Smooth muscle cell (in vitro differentiated cells): ENCODE results near the gene PCCB. TPM values are rescaled to one million over a fixed set of nuclear protein-coding genes. Genes with fewer than 3 reads are reported as not detected.

ENCODE experiments used
- DNase-seq: peaks from one replicate; lab custom pipeline; 2025; ENCODE audit not compliant: unreplicated experiment; lab: John Stamatoyannopoulos, UW
- H2AFZ ChIP-seq: fragments of 200-600 bp; sonication (generic); 2 replicates; pipeline ENCODE4 v1.6.0; 2016; ENCODE audit warnings: antibody characterized with exemption, low read depth, mild to moderate bottlenecking
- H3F3A ChIP-seq: fragments of 200-600 bp; sonication (generic); 2 replicates; pipeline ENCODE4 v1.6.0; 2017; ENCODE audit warnings: antibody characterized with exemption, low read depth
- H3K27ac ChIP-seq: fragments of 200-600 bp; sonication (generic); 2 replicates; pipeline ENCODE4 v1.5.1; 2016; ENCODE audit warnings: low read depth, mild to moderate bottlenecking
- H3K27me3 ChIP-seq: fragments of 200-600 bp; sonication (generic); 2 replicates; pipeline ENCODE4 v1.6.1; 2016; ENCODE audit warnings: low read depth, mild to moderate bottlenecking
- H3K36me3 ChIP-seq: fragments of 200-600 bp; sonication (generic); 2 replicates; pipeline ENCODE4 v1.5.1; 2016; ENCODE audit warnings: low read depth
- H3K4me1 ChIP-seq: fragments of 200-600 bp; sonication (generic); 2 replicates; pipeline ENCODE4 v1.5.1; 2016; ENCODE audit warnings: low read depth
- H3K4me2 ChIP-seq: fragments of 200-600 bp; sonication (generic); 2 replicates; pipeline ENCODE4 v1.6.0; 2016; ENCODE audit warnings: mild to moderate bottlenecking
- H3K4me3 ChIP-seq: fragments of 200-600 bp; sonication (generic); 2 replicates; pipeline ENCODE4 v1.5.1; 2016; ENCODE audit warnings: mild to moderate bottlenecking
- H3K79me2 ChIP-seq: fragments of 200-600 bp; sonication (generic); 2 replicates; pipeline ENCODE4 v1.6.0; 2016; ENCODE audit warnings: low read depth, mild to moderate bottlenecking
- H3K9ac ChIP-seq: fragments of 200-600 bp; sonication (generic); 2 replicates; pipeline ENCODE4 v1.6.0; 2016; ENCODE audit warnings: low read depth
- H3K9me3 ChIP-seq: fragments of 200-600 bp; sonication (generic); replicated peaks from 2 replicates; pipeline ENCODE4 v1.5.1; 2016; ENCODE audit warnings: low read depth
- H4K20me1 ChIP-seq: fragments of 200-600 bp; sonication (generic); 2 replicates; pipeline ENCODE4 v1.6.0; 2016; ENCODE audit warnings: low read depth
- WGBS: methylation state at CpG from one replicate; pipeline ENCODE4 v1.1.7; 2016; ENCODE audit warnings: low lambda C conversion rate; 5-methylcytosine and 5-hydroxymethylcytosine counted together
- polyA plus RNA-seq: library from polyadenylated mRNA; unstranded; fragments of >200 nt; fragmentation: Nextera tagmentation; extraction: Ambion mirVana; gene quantifications from 2 replicates; pipeline ENCODE4 v1.2.1, GENCODE V29; 2016
- total RNA-seq: library from RNA; depleted of rRNA; stranded (reverse); fragments of >200 nt; gene quantifications from 2 replicates; pipeline ENCODE4 v1.2.3, GENCODE V29; 2014
- TF ChIP-seq, protein P1 (sequence below): fragments of 200-600 bp; sonication (generic); IDR thresholded peaks from 2 replicates; pipeline ENCODE4 v1.5.1; 2017; ENCODE audit warnings: borderline replicate concordance, mild to moderate bottlenecking, antibody characterized with exemption; ENCODE audit not compliant: insufficient read depth, poor library complexity, severe bottlenecking

PCCB gene
- total and polyA plus RNA-seq, 2 experiments from 2014 or later = 17.6 to 27.7 TPM

DNA sequence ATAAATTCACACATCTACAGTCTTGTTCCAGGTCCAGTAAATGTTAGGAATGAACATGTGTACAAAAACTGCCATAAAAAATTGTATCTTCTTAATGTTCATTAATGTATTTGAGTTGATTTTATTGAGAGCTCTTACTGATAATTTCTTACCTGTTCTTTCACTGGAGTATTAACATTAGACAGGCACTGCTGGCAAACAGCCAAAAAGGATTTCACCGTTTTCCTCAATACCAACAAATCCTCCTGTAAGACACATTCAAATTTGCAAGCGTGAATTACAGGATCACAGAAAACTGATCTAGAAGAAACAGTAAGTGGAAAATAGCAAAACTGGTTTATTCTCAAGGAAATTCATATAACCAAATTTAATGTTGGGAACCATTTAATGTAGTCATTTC is 127.4 kb downstream of the PCCB start:
- TF ChIP-seq, protein P1, sequence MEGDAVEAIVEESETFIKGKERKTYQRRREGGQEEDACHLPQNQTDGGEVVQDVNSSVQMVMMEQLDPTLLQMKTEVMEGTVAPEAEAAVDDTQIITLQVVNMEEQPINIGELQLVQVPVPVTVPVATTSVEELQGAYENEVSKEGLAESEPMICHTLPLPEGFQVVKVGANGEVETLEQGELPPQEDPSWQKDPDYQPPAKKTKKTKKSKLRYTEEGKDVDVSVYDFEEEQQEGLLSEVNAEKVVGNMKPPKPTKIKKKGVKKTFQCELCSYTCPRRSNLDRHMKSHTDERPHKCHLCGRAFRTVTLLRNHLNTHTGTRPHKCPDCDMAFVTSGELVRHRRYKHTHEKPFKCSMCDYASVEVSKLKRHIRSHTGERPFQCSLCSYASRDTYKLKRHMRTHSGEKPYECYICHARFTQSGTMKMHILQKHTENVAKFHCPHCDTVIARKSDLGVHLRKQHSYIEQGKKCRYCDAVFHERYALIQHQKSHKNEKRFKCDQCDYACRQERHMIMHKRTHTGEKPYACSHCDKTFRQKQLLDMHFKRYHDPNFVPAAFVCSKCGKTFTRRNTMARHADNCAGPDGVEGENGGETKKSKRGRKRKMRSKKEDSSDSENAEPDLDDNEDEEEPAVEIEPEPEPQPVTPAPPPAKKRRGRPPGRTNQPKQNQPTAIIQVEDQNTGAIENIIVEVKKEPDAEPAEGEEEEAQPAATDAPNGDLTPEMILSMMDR = no peak
- H3K4me1 ChIP-seq = no peaks in the 10 kb centered on the region
- H3K27me3 ChIP-seq = no peaks in the 10 kb centered on the region
- no peak overlapping the region for H3K4me3 ChIP-seq
- WGBS = 88% methylated on average over 2 of the region's 2 CpGs
- no peaks in the 10 kb centered on the region for H4K20me1 ChIP-seq
- no peak overlapping the region for H3K4me2 ChIP-seq
- DNase-seq = no peak
- no peaks in the 10 kb centered on the region for H3K36me3 ChIP-seq
- H3F3A ChIP-seq = no peaks in the 10 kb centered on the region
- H2AFZ ChIP-seq = no peak overlapping the region
- H3K27ac ChIP-seq = no peak overlapping the region
- H3K79me2 ChIP-seq = no peaks in the 10 kb centered on the region
- no peaks in the 10 kb centered on the region for H3K9me3 ChIP-seq
- no peak overlapping the region for H3K9ac ChIP-seq

DNA sequence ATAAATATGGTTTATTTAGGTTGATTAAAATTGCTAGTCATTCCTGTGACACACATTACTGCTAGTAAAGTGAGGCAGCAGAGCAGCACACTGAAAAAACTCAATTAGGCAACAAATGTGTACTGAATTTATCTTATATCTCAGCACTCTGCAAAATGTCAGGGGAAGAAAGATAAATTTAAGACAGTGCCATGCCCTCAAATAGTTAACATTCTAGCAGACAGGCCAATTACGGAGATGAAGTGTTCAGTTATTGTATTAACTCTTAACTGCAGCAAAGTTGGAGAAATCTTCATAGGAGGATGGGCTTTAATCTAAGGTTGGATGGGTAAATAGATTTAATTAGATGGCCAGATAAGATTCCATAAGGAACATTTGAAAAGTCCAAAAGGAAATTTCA is 127.9 kb downstream of the PCCB start:
- no peak overlapping the region for H2AFZ ChIP-seq
- H3K36me3 ChIP-seq = no peaks in the 10 kb centered on the region
- H4K20me1 ChIP-seq = no peaks in the 10 kb centered on the region
- no peak overlapping the region for H3K27ac ChIP-seq
- no peak overlapping the region for H3K4me3 ChIP-seq
- TF ChIP-seq, protein P1 = no peak
- no peaks in the 10 kb centered on the region for H3K9me3 ChIP-seq
- no peak overlapping the region for H3K9ac ChIP-seq
- no peaks in the 10 kb centered on the region for H3K79me2 ChIP-seq
- H3F3A ChIP-seq = no peaks in the 10 kb centered on the region
- H3K4me2 ChIP-seq = no peak overlapping the region
- no peak for DNase-seq
- no peaks in the 10 kb centered on the region for H3K27me3 ChIP-seq
- WGBS = 54% methylated on average over 1 of the region's 1 CpG
- H3K4me1 ChIP-seq = no peaks in the 10 kb centered on the region

Other genes with a start within 250 kb of the PCCB start
- 16.9 and 39.9 TPM in 2 replicates for gene MSL2, start 54.0 kb upstream of the PCCB start, total RNA-seq
- 5.7 and 6.9 TPM in 2 replicates for gene MSL2, start 54.0 kb upstream of the PCCB start, polyA plus RNA-seq